ENCODE measurements around the gene TMEM89. TPM values are rescaled to one million over a fixed set of nuclear protein-coding genes. Genes with fewer than 3 reads are reported as not detected.

TMEM89 gene
- total and polyA plus RNA-seq, 3 donors from 2014 or later = 8.7 to 16.1 (median 14.8) TPM

DNA sequence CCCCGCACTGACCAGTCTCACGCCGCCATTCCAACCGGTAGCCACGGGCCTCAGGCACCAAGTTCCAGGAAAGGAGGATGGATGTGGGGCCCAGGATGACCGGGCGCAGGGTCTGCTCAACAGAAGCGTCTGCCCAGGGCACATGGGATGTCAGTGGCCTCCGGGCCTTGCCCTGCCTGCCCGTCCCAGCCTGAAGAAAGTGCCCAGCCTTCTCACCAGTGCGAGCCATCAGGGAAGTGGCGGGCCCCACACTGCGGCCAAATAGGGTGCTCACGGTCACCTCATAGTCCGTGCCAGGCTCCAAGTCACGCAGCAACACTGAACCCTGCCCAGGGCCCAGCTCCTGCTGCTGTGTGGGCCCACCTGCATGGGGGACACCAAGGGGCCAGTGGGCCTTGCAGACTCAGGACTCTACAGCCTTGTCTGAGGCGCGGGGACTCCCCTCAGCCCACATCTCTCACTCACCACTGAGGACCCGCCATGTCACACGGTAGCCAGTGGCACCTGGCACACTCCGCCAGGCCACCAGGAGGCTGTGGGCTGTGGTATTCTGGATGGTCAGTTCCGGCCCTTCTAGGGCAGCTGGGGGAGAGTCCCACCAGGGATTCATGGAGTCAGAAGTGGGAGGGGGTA is 29.6 kb downstream of the TMEM89 start:
- no peaks in the 10 kb centered on the region for H3K36me3 ChIP-seq (ENCODE audit: low read depth, missing control alignments)

DNA sequence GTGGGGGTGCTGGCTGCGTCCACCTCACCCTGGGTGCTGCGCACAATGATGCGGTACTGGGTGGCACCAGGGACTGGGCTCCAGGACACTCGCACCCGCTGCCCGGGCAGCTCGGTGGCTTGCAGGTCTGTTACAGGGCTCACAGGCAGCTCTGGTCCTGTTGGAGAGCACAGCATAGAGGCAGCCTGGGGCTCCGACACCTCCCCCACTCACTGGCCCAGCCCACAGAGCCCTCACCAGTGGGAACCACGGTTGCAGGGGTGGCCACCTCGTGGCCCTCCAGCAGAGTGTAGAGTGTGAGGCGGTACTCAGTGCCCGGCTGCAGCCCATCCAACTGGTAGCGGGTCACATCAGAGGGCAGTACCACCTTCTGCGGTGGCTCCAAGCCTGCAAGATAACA is 30.1 kb downstream of the TMEM89 start:
- no peak for TF ChIP-seq POLR2A (IDR thresholded peaks at IDR 0.05)
- TF ChIP-seq, protein P1, sequence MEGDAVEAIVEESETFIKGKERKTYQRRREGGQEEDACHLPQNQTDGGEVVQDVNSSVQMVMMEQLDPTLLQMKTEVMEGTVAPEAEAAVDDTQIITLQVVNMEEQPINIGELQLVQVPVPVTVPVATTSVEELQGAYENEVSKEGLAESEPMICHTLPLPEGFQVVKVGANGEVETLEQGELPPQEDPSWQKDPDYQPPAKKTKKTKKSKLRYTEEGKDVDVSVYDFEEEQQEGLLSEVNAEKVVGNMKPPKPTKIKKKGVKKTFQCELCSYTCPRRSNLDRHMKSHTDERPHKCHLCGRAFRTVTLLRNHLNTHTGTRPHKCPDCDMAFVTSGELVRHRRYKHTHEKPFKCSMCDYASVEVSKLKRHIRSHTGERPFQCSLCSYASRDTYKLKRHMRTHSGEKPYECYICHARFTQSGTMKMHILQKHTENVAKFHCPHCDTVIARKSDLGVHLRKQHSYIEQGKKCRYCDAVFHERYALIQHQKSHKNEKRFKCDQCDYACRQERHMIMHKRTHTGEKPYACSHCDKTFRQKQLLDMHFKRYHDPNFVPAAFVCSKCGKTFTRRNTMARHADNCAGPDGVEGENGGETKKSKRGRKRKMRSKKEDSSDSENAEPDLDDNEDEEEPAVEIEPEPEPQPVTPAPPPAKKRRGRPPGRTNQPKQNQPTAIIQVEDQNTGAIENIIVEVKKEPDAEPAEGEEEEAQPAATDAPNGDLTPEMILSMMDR (IDR thresholded peaks at IDR 0.05) = no peak
- Histone ChIP-seq H3K4me3 (no peak overlapping the region), H3K36me3 (ENCODE audit: low read depth, missing control alignments) (no peaks in the 10 kb centered on the region), H3K4me1 (peaks cover 9% of the 10 kb centered on the region), H3K9me3 (no peaks in the 10 kb centered on the region), H3K27me3 (no peaks in the 10 kb centered on the region), H3K27ac (no peak overlapping the region)
- no peak for DNase-seq
- intact Hi-C loops (cut with DNase I; ENCODE audit: low total_unique reads) = no loop called here
- WGBS, 2 donors = 89% methylated on average over 14 of the region's 14 CpGs; no CpG with 5 or more reads in 1 of the 2 donors

More for the DNA sequence above, 29.6 kb downstream of the TMEM89 start:
- no peak for DNase-seq
- peaks cover 9% of the 10 kb centered on the region for H3K4me1 ChIP-seq
- intact Hi-C loops (cut with DNase I; ENCODE audit: low total_unique reads) = no loop called here
- TF ChIP-seq, protein P1 (IDR thresholded peaks at IDR 0.05) = no peak
- TF ChIP-seq POLR2A (IDR thresholded peaks at IDR 0.05) = no peak
- H3K9me3 ChIP-seq = no peaks in the 10 kb centered on the region
- no peaks in the 10 kb centered on the region for H3K27me3 ChIP-seq
- 94 to 98% methylated on average over 6 to 18 of the region's 22 CpGs for WGBS, 2 donors
- no peak overlapping the region for H3K4me3 ChIP-seq
- H3K27ac ChIP-seq = no peak overlapping the region

DNA sequence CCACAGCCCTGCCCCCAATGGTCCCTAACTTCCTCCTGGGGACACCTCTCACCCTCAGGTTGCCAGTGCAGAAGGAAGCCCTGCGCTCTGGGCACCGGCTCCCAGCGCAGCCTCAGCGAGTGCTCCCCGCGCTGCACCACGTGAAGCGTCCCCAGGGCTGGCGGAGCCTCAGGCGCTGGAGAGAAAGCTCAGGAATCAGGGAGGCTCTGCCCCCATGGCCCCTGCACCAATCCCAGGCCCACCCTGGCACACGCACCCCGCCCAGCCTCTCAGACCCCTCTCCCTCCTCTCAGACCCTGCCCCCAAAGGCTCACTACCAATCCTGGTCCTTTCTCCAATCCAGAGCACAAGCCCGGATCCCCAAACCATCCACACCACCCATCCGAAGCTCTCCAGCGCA is 33.3 kb downstream of the TMEM89 start:
- no peaks in the 10 kb centered on the region for H3K9me3 ChIP-seq
- H3K27me3 ChIP-seq = no peaks in the 10 kb centered on the region
- no peaks in the 10 kb centered on the region for H3K36me3 ChIP-seq (ENCODE audit: low read depth, missing control alignments)
- TF ChIP-seq, protein P1 (IDR thresholded peaks at IDR 0.05) = no peak
- no peak for TF ChIP-seq POLR2A (IDR thresholded peaks at IDR 0.05)
- H3K27ac ChIP-seq = no peak overlapping the region
- intact Hi-C loops (cut with DNase I; ENCODE audit: low total_unique reads) = no loop called here
- 89 to 91% methylated on average over 4 to 15 of the region's 15 CpGs for WGBS, 2 donors
- DNase-seq = no peak
- no peaks in the 10 kb centered on the region for H3K4me1 ChIP-seq
- H3K4me3 ChIP-seq = no peak overlapping the region

DNA sequence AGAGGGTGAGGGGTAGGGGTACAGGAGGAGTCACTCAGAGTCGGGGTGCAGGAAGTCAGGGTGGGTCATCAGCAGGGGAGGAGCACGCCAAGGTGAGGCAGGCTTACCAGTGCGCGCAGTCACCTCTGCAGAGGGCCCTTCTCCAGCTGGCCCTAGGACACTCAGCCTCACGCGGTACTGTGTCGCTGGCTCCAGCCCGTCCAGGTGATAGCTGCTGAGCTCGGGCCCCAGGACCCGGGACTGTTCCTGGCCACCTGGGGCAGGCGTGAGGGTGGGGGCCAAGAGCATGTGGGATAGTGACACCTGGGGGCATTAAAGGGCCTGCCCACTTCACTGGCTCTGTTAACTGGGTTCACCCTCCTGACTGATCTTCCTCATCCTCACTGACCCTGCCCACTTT is 33.9 kb downstream of the TMEM89 start:
- DNase-seq = no peak
- intact Hi-C loops (cut with DNase I; ENCODE audit: low total_unique reads) = no loop called here
- Histone ChIP-seq H3K4me3 (no peak overlapping the region), H3K36me3 (ENCODE audit: low read depth, missing control alignments) (no peaks in the 10 kb centered on the region), H3K4me1 (no peaks in the 10 kb centered on the region), H3K27me3 (no peaks in the 10 kb centered on the region), H3K27ac (no peak overlapping the region), H3K9me3 (no peaks in the 10 kb centered on the region)
- WGBS, 2 donors = 86 to 92% methylated on average over 5 to 11 of the region's 11 CpGs
- TF ChIP-seq POLR2A (IDR thresholded peaks at IDR 0.05) = no peak

DNA sequence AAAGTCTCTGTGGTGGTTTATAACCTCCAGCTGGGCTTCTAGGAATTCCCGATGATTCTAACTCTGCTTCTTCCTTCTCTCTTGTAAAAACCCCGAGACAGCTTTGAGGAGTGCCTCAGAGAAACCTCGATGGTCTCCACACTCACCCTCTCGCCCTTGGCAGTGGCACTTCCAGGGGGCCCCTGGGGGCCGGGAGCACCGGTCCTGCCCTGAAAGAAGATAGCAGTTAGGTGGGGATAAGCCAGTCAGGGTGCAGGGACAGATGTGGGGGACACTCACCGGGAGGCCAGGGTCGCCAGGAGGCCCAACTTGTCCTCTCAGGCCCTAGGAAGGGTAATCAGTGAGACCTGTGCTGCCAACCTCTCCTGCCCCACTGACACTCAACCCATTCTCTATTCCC is 36.2 kb downstream of the TMEM89 start:
- no peaks in the 10 kb centered on the region for H3K36me3 ChIP-seq (ENCODE audit: low read depth, missing control alignments)
- H3K4me1 ChIP-seq = no peaks in the 10 kb centered on the region
- no peak for DNase-seq
- H3K27me3 ChIP-seq = no peaks in the 10 kb centered on the region
- TF ChIP-seq, protein P1 (IDR thresholded peaks at IDR 0.05) = no peak
- no peak for TF ChIP-seq POLR2A (IDR thresholded peaks at IDR 0.05)
- 84 to 90% methylated on average over 7 to 8 of the region's 8 CpGs for WGBS, 2 donors
- H3K27ac ChIP-seq = no peak overlapping the region
- no peaks in the 10 kb centered on the region for H3K9me3 ChIP-seq
- no peak overlapping the region for H3K4me3 ChIP-seq
- intact Hi-C loops (cut with DNase I; ENCODE audit: low total_unique reads) = no loop called here
